ENCODE results near the gene TRABD2B. TPM values are rescaled to one million over a fixed set of nuclear protein-coding genes. Genes with fewer than 3 reads are reported as not detected.

The TRABD2B gene
- total RNA-seq, 3 donors from 2014 or later, result 1.4 to 3.7 (median 2.3) TPM

- intact Hi-C loops (cut with DNase I; ENCODE audit: low total_unique reads), result no loop called here
- no peak for DNase-seq (ENCODE audit: low spot score in 2 of 2)
- H3K27ac ChIP-seq, result no peak overlapping the region
- no peak for TF ChIP-seq POLR2A (IDR thresholded peaks at IDR 0.05)
- TF ChIP-seq CTCF (IDR thresholded peaks at IDR 0.05), result no peak
- TF ChIP-seq POLR2AphosphoS5 (IDR thresholded peaks at IDR 0.05), result no peak
- no peaks in the 10 kb centered on the region for H3K36me3 ChIP-seq
- H3K4me3 ChIP-seq, result no peak overlapping the region
- no peaks in the 10 kb centered on the region for H3K4me1 ChIP-seq
- H3K9me3 ChIP-seq, result no peaks in the 10 kb centered on the region
- no peaks in the 10 kb centered on the region for H3K27me3 ChIP-seq
Measured at GRCh38 chr1:47824716-47825115, 172.5 kb downstream of the TRABD2B start.

DNA sequence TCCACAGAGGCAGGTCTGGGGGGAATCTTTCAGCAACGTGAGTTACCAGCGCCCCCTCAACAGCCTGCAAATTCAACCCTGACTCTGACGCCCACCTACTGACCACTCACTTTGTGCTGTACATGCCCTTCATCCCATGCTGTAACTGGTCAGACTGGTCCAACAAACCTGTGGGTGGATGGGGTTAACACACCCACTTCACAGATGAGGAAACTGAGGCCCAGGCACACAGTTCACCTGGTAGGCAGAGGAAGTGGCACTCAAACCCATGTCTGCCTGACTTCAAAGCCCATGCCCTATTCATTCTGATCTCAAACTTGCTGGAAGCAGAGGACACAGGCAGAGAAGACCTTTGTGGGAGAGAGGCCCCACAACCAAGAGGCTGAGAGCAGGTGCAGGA, 172.9 kb downstream of the TRABD2B start:
- Histone ChIP-seq H3K27me3 (no peaks in the 10 kb centered on the region), H3K27ac (no peak overlapping the region), H3K4me1 (no peaks in the 10 kb centered on the region), H3K4me3 (no peak overlapping the region), H3K9me3 (no peaks in the 10 kb centered on the region), H3K36me3 (no peaks in the 10 kb centered on the region)
- intact Hi-C loops (cut with DNase I; ENCODE audit: low total_unique reads), result no loop called here
- no peak for TF ChIP-seq POLR2AphosphoS5 (IDR thresholded peaks at IDR 0.05)
- no peak for DNase-seq (ENCODE audit: low spot score in 2 of 2)

DNA sequence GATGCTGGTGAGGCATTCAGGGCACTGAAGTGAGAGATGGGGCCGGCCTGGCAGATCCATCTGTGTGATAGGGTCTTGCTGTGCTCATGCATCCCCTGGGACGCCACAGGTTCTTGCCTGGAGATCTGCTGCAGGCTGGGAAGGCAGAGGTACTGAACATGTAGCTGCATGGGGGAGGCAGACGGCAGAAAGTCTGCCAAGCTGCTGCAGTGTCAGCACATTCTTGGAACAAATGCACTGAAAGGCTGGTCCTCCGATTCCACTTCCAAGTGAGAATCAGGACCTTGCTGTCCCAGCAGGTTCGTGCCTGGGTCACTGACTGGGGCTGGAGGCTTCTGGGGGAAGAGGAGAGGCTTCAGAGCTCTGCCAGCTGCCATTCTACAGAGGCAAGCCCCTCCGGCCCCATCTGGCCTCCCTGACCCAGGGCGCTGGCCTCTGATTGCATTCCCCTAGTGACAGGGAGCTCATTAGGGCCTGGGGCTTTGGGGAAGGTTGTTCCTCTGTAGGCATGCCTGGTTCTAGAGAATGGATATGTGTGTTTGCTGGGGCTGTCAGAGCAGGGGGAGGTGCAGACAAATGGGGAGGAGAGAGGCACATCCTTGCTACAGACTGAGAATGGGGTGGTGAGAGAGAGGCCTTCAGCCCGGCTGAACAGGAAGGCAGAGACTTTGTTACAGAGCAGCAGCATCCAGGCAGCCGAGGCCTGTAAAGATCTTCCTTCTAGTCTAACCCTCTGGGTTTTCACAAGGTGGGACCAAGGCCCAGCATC, 174.0 kb downstream of the TRABD2B start:
- TF ChIP-seq CTCF (IDR thresholded peaks at IDR 0.05) (no peak), POLR2A (IDR thresholded peaks at IDR 0.05) (no peak), POLR2AphosphoS5 (IDR thresholded peaks at IDR 0.05) (no peak)
- Histone ChIP-seq H3K4me1 (no peaks in the 10 kb centered on the region), H3K4me3 (no peak overlapping the region), H3K9me3 (no peaks in the 10 kb centered on the region), H3K27ac (no peak overlapping the region), H3K36me3 (no peaks in the 10 kb centered on the region), H3K27me3 (no peaks in the 10 kb centered on the region)
- DNase-seq (ENCODE audit: low spot score in 2 of 2), result no peak
- intact Hi-C loops (cut with DNase I; ENCODE audit: low total_unique reads), result no loop called here

DNA sequence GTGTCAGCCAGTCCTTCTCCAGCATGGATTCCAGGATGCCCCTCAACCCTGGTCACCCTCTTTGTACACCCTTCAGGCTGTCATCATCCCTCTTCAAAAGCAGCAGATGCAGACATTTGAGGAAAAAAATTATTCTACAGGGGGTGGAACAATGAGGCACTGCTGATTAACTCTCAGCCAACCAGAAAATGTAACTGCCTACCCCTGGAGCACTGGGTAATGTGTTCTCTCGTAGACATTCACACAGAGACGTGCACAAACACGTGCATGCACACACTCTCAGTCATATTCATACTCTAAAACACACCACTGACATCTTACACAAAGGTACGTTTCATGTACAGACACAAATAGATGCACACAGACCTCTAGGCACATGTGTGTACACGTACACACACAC, 175.4 kb downstream of the TRABD2B start:
- TF ChIP-seq CTCF (IDR thresholded peaks at IDR 0.05) (no peak), POLR2AphosphoS5 (IDR thresholded peaks at IDR 0.05) (no peak), POLR2A (IDR thresholded peaks at IDR 0.05) (no peak)
- Histone ChIP-seq H3K36me3 (no peaks in the 10 kb centered on the region), H3K4me1 (no peaks in the 10 kb centered on the region), H3K9me3 (no peaks in the 10 kb centered on the region), H3K27ac (no peak overlapping the region), H3K4me3 (no peak overlapping the region), H3K27me3 (no peaks in the 10 kb centered on the region)
- no peak for DNase-seq (ENCODE audit: low spot score in 2 of 2)
- intact Hi-C loops (cut with DNase I; ENCODE audit: low total_unique reads), result no loop called here

GRCh38 chr1:47819574-47819888, 177.7 kb downstream of the TRABD2B start:
- no peak for TF ChIP-seq CTCF (IDR thresholded peaks at IDR 0.05)
- TF ChIP-seq POLR2AphosphoS5 (IDR thresholded peaks at IDR 0.05), result no peak
- DNase-seq (ENCODE audit: low spot score in 2 of 2), result no peak
- Histone ChIP-seq H3K4me3 (no peak overlapping the region), H3K27me3 (no peaks in the 10 kb centered on the region), H3K36me3 (no peaks in the 10 kb centered on the region), H3K4me1 (no peaks in the 10 kb centered on the region), H3K27ac (no peak overlapping the region), H3K9me3 (no peaks in the 10 kb centered on the region)
- intact Hi-C loops (cut with DNase I; ENCODE audit: low total_unique reads), result no loop called here

Measured in breast epithelium (tissue), 4 donors.